ENCODE measurements around the gene PRSS12. TPM values are rescaled to one million over a fixed set of nuclear protein-coding genes. Genes with fewer than 3 reads are reported as not detected.

The PRSS12 gene
- total RNA-seq, 1 donor from 2014 or later: 2.3 TPM

GRCh38 chr4:118381902-118382301, 29.1 kb upstream of the PRSS12 start:
- Histone ChIP-seq H3K27me3 (ENCODE audit: control insufficient read depth, insufficient read depth, low read length) (no peaks in the 10 kb centered on the region), H3K36me3 (ENCODE audit: control insufficient read depth, insufficient read depth, low read length) (no peaks in the 10 kb centered on the region), H3K4me3 (ENCODE audit: low read depth, low read length) (no peak overlapping the region)
- TF ChIP-seq, protein P1, sequence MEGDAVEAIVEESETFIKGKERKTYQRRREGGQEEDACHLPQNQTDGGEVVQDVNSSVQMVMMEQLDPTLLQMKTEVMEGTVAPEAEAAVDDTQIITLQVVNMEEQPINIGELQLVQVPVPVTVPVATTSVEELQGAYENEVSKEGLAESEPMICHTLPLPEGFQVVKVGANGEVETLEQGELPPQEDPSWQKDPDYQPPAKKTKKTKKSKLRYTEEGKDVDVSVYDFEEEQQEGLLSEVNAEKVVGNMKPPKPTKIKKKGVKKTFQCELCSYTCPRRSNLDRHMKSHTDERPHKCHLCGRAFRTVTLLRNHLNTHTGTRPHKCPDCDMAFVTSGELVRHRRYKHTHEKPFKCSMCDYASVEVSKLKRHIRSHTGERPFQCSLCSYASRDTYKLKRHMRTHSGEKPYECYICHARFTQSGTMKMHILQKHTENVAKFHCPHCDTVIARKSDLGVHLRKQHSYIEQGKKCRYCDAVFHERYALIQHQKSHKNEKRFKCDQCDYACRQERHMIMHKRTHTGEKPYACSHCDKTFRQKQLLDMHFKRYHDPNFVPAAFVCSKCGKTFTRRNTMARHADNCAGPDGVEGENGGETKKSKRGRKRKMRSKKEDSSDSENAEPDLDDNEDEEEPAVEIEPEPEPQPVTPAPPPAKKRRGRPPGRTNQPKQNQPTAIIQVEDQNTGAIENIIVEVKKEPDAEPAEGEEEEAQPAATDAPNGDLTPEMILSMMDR (IDR thresholded peaks at IDR 0.05; ENCODE audit: insufficient read depth, low read length, poor library complexity, severe bottlenecking): no peak
- no peak for DNase-seq (ENCODE audit: low read depth)

DNA sequence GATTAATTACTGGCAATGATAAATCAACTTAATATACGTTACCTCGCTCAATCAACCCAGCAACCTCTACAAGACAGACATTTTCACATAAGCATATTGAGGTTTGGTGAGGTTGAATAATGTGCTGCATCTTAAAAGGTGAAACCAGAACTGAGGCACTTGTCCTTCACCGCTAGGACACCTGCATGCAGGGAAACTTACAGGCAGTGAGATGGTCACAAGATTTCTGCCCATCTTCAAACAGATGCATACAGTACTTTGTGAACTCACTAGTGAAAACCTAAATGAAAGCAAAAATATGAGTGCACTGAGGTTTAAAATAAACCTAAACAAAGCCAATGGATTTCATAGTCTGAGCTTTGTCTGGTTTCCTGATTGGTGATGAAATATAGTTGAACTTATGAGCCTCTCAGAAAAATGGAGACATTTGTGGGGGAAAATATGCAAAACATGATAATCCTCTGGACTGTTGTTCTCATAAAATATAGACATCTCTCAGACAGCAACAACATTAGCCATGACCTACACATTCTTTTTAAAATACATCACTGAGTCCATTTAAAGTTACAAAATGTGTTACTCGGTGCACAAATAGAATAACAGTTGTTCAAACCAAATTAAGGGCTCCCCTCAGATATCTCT, 20.9 kb upstream of the PRSS12 start:
- no peaks in the 10 kb centered on the region for H3K27me3 ChIP-seq (ENCODE audit: control insufficient read depth, insufficient read depth, low read length)
- H3K36me3 ChIP-seq (ENCODE audit: control insufficient read depth, insufficient read depth, low read length): no peaks in the 10 kb centered on the region
- TF ChIP-seq, protein P1 (IDR thresholded peaks at IDR 0.05; ENCODE audit: insufficient read depth, low read length, poor library complexity, severe bottlenecking): no peak
- DNase-seq (ENCODE audit: low read depth): no peak
- no peak overlapping the region for H3K4me3 ChIP-seq (ENCODE audit: low read depth, low read length)

- H3K27me3 ChIP-seq (ENCODE audit: control insufficient read depth, insufficient read depth, low read length): no peaks in the 10 kb centered on the region
- TF ChIP-seq, protein P1 (IDR thresholded peaks at IDR 0.05; ENCODE audit: insufficient read depth, low read length, poor library complexity, severe bottlenecking): no peak
- no peak for DNase-seq (ENCODE audit: low read depth)
- no peaks in the 10 kb centered on the region for H3K36me3 ChIP-seq (ENCODE audit: control insufficient read depth, insufficient read depth, low read length)
- no peak overlapping the region for H3K4me3 ChIP-seq (ENCODE audit: low read depth, low read length)
Observed at GRCh38 chr4:118372251-118372650, 19.4 kb upstream of the PRSS12 start.

DNA sequence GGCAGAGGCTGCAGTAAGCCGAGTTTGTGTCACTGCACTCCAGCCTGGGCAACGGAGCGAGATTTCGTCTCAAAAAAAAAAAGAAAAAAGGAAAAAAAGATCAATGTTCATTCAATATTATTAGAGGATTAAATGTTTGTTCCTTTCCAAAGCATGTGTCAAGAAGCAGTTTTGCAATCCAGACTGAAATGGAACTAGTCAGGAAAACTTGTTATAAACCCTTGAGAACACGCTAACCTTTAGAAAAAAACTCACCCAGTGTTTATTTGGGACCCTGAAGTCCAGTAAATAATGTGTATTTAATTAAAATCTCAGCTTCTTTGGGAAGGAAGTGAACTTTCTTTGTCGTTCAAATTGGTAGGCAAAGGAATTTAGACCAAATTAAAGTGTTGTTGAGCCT, 16.4 kb upstream of the PRSS12 start:
- H3K27me3 ChIP-seq (ENCODE audit: control insufficient read depth, insufficient read depth, low read length): no peaks in the 10 kb centered on the region
- H3K36me3 ChIP-seq (ENCODE audit: control insufficient read depth, insufficient read depth, low read length): no peaks in the 10 kb centered on the region
- no peak overlapping the region for H3K4me3 ChIP-seq (ENCODE audit: low read depth, low read length)
- DNase-seq (ENCODE audit: low read depth): no peak
- TF ChIP-seq, protein P1 (IDR thresholded peaks at IDR 0.05; ENCODE audit: insufficient read depth, low read length, poor library complexity, severe bottlenecking): no peak

- H3K27me3 ChIP-seq (ENCODE audit: control insufficient read depth, insufficient read depth, low read length): no peaks in the 10 kb centered on the region
- no peaks in the 10 kb centered on the region for H3K36me3 ChIP-seq (ENCODE audit: control insufficient read depth, insufficient read depth, low read length)
- TF ChIP-seq, protein P1 (IDR thresholded peaks at IDR 0.05; ENCODE audit: insufficient read depth, low read length, poor library complexity, severe bottlenecking): no peak
- no peak overlapping the region for H3K4me3 ChIP-seq (ENCODE audit: low read depth, low read length)
- no peak for DNase-seq (ENCODE audit: low read depth)
Observed at GRCh38 chr4:118367872-118368271, 15.1 kb upstream of the PRSS12 start.

- no peak for DNase-seq (ENCODE audit: low read depth)
- no peaks in the 10 kb centered on the region for H3K36me3 ChIP-seq (ENCODE audit: control insufficient read depth, insufficient read depth, low read length)
- H3K4me3 ChIP-seq (ENCODE audit: low read depth, low read length): no peak overlapping the region
- no peaks in the 10 kb centered on the region for H3K27me3 ChIP-seq (ENCODE audit: control insufficient read depth, insufficient read depth, low read length)
- TF ChIP-seq, protein P1 (IDR thresholded peaks at IDR 0.05; ENCODE audit: insufficient read depth, low read length, poor library complexity, severe bottlenecking): no peak
Observed at GRCh38 chr4:118367361-118367760, 14.6 kb upstream of the PRSS12 start.

Data from kidney epithelial cell (primary cell).